T-helper 2 cell (primary cell): Measurements from ENCODE around the gene C1QTNF6.
"Not testable (repeated sequence)": the region's sequence is repeated elsewhere in the genome, so short reads cannot be mapped to it uniquely, and the experiment has no call there.

Source experiments
- DNase-seq, 5 experiments: peaks; one replicate each; pipeline versions ENCODE4 v3.0.0 to v3.0.0-alpha.2; 2012 to 2022
- total RNA-seq, 2 donors: gene quantifications; one replicate each; lab custom pipeline; 2026; lab: John Stamatoyannopoulos, UW

Gene C1QTNF6
- 13.7 to 14.2 reads per million in 2 donors for total RNA-seq

- DNase-seq = no peak
These were observed at the start of gene C1QTNF6 for GRCh38 chr22:37187891-37188761. C1QTNF6 (minus strand) TSS chr22:37188247; CDS start chr22:37188213, 34 bp downstream.

GRCh38 chr22:37235897-37236607 lies 48.0 kb upstream of the C1QTNF6 start:
- no peak for DNase-seq

GRCh38 chr22:37234736-37235711 lies 47.0 kb upstream of the C1QTNF6 start:
- no peak for DNase-seq

- no peak for DNase-seq
These were observed 45.9 kb upstream of the C1QTNF6 start for GRCh38 chr22:37233751-37234631.

- not testable (repeated sequence) for DNase-seq
These were observed 45.3 kb upstream of the C1QTNF6 start for GRCh38 chr22:37233371-37233750.

GRCh38 chr22:37232140-37232998 lies 44.3 kb upstream of the C1QTNF6 start:
- no peak for DNase-seq

GRCh38 chr22:37231406-37232139 lies 43.5 kb upstream of the C1QTNF6 start:
- peak in 2 of 5 experiments; percentile 61 to 80 for DNase-seq

- DNase-seq = peak in 2 of 5 experiments; percentile 74 to 92
These were observed 42.8 kb upstream of the C1QTNF6 start for GRCh38 chr22:37230673-37231405.

GRCh38 chr22:37229805-37230672 lies 42.0 kb upstream of the C1QTNF6 start:
- DNase-seq = peak; percentile 71 to 97 (median 89)

GRCh38 chr22:37229012-37229804 lies 41.2 kb upstream of the C1QTNF6 start:
- peak in 1 of 5 experiments; percentile 86 for DNase-seq

- peak in 1 of 5 experiments; percentile 72 for DNase-seq
These were observed 40.3 kb upstream of the C1QTNF6 start for GRCh38 chr22:37228106-37229011.

GRCh38 chr22:37226514-37226913 lies 38.5 kb upstream of the C1QTNF6 start:
- no peak for DNase-seq

- DNase-seq = no peak
These were observed 38.0 kb upstream of the C1QTNF6 start for GRCh38 chr22:37226087-37226486.

- no peak for DNase-seq
These were observed 37.4 kb upstream of the C1QTNF6 start for GRCh38 chr22:37225481-37225880.

GRCh38 chr22:37224757-37225420 lies 36.8 kb upstream of the C1QTNF6 start:
- no peak for DNase-seq
